GM18858 (cell line): Measurements from ENCODE around the gene PKP4.

Experiments
- ATAC-seq: cut with Tn5 transposase; IDR thresholded peaks from one replicate; pipeline ENCODE4 v1.9.1; 2021; ENCODE audit not compliant: unreplicated experiment

Gene PKP4

GRCh38 chr2:158542577-158542976 is 85.8 kb downstream of the PKP4 start:
- no peak for ATAC-seq

- ATAC-seq, result no peak
Measured at GRCh38 chr2:158543957-158544356, 87.2 kb downstream of the PKP4 start.

- ATAC-seq, result no peak
Measured at GRCh38 chr2:158544998-158545397, 88.2 kb downstream of the PKP4 start.

DNA sequence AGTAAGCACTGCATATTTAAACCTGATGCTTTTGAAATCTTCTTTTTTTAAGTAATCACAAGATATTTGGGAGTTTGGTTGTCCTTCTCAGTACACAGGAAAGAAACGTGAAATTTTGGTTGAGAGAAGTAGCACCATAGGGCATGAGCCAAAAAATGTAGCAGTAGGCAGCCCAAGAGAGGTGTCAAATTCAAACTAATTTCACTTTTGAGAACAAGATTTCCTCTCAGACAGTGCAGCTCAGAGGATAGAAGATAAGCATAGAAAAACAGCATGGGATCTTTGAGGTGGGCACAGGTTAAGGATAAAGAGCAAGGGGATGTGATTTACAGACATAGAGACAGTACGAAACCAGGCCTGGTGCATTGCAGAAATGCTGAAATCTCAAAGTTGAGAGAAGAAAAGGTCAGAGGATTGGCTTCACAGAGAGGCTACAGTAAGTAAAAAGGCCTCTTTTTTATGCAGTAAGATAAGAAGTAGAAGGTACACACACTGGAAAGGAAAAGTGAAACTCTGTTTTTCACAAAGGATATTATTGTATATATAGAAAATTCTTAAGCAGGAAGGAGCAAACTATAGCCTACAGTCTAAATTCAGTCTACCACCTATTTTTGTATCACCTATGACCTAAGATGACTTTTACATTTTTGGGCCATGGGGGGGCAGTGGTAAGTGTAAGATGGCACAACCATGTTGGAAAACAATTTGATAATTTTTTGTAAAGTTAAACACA is 89.8 kb downstream of the PKP4 start:
- ATAC-seq, result peak; percentile 76

- no peak for ATAC-seq
Measured at GRCh38 chr2:158553257-158553656, 96.5 kb downstream of the PKP4 start.

GRCh38 chr2:158554996-158555395 is 98.2 kb downstream of the PKP4 start:
- no peak for ATAC-seq

GRCh38 chr2:158556124-158556523 is 99.4 kb downstream of the PKP4 start:
- ATAC-seq, result no peak

DNA sequence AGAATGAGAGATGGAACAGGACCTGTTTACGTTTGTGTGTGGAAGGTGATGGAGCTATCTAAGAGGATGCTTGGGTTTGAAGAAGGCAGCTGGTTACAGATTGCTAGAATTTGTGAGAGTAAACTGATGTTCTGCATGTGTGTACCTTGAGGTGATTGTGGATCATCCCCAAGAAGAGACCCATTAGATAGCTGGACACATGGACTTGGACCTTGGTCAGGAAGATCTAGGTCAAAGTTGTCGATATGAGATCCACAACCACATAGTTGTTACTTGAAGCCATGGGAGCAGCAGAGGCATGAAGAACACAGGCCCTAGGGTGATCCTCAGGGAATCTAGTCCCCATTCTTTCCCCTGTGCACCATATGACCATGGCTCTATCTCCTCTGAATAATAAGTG is 101.0 kb downstream of the PKP4 start:
- ATAC-seq, result no peak

DNA sequence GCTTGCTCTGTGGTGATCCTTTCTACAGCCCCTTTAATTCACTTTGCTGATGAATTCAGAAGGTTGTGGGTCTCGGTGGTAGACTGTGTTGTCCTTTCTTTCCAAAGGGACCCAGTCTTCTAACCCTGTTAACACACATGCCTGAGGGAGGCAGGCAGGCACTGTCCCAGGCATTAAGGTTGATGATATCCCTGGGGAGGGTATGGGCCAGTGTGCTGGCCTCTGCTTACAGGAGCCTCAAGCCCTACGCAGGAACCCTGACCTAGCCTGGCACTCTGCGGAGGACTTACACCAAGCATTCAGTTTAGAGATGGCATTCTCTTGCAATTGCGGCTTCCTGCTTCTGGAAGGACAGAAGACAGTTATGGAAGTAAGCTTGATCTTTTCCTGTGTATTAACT is 102.5 kb downstream of the PKP4 start:
- no peak for ATAC-seq

DNA sequence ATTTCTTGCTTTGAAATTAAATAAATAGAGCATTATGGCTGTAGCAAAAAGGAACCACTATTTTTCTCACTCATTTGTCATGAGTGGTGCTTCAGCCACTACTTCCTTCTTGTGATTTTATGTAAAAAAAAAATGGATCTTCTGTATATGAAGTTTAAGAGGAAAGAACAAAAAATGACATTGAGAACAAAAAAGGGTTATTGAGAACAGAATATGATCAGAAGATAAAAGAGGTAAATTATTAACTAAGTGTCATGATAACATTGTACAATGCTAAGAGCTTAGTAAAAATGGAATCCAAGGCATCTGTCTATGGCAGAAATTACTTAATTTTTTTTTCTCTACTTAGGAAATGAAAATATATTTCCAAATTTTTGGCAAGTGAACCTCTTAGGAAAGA is 103.5 kb downstream of the PKP4 start:
- no peak for ATAC-seq

DNA sequence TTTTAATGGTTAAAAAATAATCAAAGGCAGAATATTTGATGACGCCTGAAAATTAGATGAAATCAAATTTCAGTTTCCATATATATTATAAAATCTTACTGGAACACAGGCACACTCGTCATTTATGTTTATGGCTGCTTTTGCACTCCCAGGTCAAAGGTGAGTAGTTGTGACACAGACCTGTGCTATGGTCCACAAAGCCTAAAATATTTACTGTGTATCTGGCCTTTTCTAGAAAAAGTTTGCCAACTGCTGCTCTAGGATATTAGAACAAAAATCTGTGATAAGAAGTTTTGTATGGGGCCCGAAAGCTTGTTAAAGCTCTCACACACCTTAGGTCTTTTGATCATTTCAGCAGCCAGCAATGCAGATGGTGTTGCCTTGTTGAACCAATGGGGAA is 104.3 kb downstream of the PKP4 start:
- ATAC-seq, result no peak

DNA sequence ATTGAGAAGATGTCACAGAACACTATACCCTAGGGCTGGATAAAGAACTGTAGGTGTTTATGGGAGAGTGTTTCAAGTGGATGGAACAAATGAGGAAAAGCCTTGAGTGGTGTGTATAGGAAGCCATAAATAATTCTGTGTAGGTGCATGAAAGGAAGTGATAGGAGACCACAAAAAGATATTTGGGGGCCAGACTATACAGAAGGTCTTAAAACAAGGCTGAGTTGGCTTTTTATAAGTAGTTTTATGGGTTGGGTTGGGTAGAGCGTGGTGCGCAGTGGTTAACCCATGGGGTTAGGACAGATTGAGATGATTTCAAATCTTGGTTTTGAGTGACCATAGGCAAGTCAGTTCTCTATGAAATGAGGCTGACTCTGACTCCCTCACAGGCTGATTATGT is 110.5 kb downstream of the PKP4 start:
- no peak for ATAC-seq

DNA sequence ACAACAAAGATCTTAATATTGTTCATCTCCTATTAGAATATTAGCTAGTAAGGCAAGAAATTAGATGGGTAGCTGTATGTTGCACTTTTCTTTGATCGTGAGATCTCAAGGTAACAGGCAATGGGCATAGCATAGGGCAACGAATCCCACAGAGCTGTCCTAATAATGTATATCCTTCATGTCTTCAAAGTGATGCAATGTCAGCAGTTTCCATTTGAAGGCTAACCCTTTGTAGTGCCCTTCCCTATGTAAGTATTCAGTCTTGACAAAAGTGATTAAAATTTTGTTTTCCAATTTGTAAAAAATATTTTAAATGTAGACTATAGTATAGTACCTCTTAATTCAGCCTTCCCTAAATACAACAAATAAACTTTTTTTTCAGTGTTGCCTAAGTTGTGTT is 112.5 kb downstream of the PKP4 start:
- no peak for ATAC-seq

- no peak for ATAC-seq
Measured at GRCh38 chr2:158570869-158571268, 114.1 kb downstream of the PKP4 start.

DNA sequence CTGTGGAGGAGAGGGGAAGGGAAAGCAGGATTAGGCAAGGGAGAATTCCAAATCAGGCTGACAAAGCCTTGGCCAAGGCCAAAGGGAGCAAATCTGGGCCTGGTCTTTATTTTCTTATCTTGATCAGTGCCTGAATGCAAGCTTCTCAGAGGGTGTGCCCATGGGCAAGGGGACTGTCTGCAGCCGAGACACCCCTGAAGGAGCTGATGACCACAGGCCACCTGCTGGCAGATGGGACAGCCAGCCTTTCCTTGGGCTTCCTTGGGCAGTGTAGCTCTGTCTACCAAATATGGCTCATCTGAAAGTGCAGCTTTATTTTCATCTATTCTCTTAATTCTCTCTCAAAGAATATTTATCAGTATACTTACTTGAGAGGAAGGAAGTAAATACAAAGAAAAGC is 117.0 kb downstream of the PKP4 start:
- no peak for ATAC-seq

GRCh38 chr2:158575051-158575635 is 118.4 kb downstream of the PKP4 start:
- ATAC-seq, result no peak

DNA sequence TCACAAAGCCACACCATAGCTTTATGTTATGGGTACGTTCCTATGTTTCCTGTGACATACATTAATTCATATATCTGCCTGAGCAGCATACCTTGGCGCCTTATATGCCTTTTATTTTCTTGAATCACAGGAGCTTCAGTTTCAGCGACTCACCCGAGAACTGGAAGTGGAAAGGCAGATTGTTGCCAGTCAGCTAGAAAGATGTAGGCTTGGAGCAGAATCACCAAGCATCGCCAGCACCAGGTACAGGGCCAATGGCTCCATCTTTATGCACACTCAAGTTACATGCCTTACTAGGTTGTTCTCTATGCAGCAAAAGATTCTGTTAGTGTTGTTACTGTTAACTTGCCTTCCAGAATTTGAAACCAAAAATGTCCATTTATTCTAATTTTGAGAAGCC is 120.4 kb downstream of the PKP4 start:
- ATAC-seq, result no peak

- peak; percentile 96 for ATAC-seq
Measured at GRCh38 chr2:158578703-158579330, 122.1 kb downstream of the PKP4 start.

- no peak for ATAC-seq
Measured at GRCh38 chr2:158579928-158580327, 123.2 kb downstream of the PKP4 start.

- no peak for ATAC-seq
Measured at GRCh38 chr2:158580760-158581159, 124.0 kb downstream of the PKP4 start.

GRCh38 chr2:158582670-158583069 is 125.9 kb downstream of the PKP4 start:
- no peak for ATAC-seq

DNA sequence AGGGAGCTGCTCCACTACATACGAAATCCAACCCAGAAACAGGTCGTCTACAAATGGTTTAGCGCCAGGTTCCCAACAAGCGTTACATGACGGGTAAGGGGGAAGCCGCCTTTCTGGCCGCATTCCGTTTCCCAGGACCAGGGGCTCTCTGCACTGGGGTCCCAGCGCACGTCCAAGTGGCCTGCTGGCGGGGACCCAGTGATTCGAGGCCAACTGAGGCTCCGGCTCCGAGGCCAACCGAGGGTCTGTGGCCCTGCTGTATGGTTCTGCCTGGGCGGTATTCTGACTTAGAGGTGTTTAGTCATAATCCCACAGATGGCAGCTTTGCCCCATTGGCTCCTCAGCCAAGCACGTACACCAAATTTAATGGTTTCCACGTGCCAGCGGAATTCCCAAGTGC is 127.2 kb downstream of the PKP4 start:
- no peak for ATAC-seq

DNA sequence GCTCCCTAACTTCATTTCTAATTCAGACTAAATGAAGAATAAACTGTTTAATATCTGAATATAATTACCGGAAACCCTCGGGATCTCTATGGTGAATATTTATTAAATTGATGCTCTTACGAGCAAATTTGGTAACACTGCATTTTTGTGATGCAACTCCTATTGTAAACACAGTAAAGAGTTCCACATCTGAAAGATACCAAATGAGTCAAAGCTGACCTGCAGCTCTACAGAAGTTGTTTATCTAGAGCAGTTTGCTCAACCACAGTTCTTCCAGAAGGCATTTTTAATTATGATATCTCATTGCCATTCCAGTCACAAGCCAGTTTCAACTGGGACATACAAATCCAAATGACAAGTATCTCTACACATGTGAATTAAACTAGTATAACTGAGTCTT is 129.7 kb downstream of the PKP4 start:
- no peak for ATAC-seq
